Stimulated activated CD4-positive, alpha-beta T cell treated with anti-CD3 and anti-CD28 coated beads, TNF-alpha, amount 100 ng/mL, for 48 hours (primary cell): Measurements from ENCODE around the gene ASTL.

ENCODE experiments used
- DNase-seq, 3 donors: peaks; one replicate each; pipeline ENCODE4 v3.0.0-alpha.2; 2020; ENCODE audit warnings: low read depth in 3 of 3

ASTL gene

DNA sequence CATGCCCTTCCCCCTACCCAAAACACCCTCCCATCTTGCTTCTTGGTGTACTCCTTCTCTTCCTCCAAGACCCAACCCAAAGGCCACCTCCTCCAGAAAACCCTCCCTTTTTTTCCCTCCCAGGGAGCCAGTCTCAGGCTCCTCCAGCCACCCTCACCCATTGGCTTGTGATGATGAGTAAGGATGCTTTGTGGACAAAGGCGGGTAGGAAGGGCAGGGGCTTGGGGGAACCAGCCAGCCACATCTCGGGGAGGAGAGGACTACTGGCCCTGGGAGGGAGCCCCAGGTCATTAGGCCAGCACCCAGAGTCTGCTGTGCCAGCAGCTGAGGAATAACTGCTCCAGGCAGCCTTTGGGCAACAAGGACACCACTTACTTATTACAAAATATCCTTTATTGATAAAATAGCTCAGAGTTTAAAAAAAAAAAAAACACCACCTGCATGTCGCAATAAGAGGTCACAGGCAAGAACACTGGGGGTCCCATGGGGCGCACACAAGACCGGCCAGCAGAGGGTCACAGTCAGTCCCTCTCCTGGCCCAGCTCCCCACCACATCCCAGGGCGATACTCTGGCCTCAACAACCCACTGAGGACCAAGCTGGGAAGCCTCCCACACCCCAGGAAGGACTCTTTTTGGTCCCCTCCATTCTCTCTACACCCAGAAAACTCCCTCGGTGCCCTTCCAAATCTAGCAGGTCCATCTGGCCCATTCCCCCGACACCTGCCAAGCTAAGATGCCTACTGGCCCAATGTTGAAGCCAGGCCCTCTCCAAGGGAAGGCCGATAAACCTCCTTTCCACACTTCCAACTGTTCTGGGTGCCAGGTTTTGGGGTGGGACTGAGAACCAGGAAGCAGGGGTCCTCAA is 25.6 kb downstream of the ASTL start:
- no peak for DNase-seq

- DNase-seq = no peak
Measured at GRCh38 chr2:96111823-96112500, 26.3 kb downstream of the ASTL start.

- DNase-seq = no peak
Measured at GRCh38 chr2:96111257-96111640, 27.1 kb downstream of the ASTL start.

GRCh38 chr2:96110621-96111256 is 27.6 kb downstream of the ASTL start:
- no peak for DNase-seq

DNA sequence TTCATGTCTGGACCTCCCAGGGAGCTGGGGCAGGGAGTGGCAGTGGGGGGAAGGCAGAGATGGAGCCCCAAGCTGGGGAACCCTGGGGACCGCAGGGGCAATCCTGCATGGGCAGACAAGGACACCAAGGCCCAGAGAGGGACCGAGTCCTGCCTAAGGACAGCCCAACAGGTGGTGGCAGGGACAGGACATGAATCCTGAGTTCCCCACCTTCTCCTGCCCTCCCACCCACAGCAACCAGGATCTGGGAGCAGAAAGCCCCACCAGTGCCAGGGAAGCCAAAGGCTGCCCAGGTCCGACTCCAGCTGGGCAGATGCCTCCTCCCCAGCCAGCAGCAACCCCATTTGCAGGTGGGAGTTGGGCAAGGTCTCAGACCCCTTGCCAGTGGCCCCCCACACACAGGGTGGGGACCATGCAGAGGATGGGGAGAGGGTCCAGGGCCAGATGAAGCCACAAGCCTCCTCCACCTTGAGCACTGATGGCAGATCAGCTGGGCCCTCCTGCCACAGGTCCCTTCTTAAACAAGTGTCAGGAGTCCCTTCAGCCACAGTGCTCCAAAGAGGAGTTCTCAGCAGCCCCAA is 28.3 kb downstream of the ASTL start:
- no peak for DNase-seq

- no peak for DNase-seq
Measured at GRCh38 chr2:96109361-96109680, 29.0 kb downstream of the ASTL start.

- no peak for DNase-seq
Measured at GRCh38 chr2:96108541-96109360, 29.6 kb downstream of the ASTL start.

DNA sequence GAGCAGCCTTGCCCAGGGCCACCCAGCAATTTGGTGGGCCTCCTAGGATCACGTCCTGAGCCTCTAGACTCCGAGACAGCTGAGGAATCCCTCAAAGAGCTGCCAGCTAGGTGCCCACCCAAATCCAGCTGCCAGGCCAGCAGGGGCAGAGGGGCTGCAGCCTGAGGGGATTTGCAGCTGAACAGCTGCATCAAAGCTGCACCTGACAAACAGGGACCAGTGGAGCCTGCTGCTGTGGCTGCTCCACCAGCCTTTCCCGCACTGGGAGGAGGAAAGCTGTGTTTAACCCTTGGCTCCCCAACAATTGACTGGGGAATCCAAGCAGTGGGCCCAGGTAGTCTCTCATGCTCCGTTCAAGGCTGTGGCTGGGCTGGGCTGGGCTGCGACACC is 30.2 kb downstream of the ASTL start:
- no peak for DNase-seq

- no peak for DNase-seq
Measured at GRCh38 chr2:96107708-96108065, 30.6 kb downstream of the ASTL start.

DNA sequence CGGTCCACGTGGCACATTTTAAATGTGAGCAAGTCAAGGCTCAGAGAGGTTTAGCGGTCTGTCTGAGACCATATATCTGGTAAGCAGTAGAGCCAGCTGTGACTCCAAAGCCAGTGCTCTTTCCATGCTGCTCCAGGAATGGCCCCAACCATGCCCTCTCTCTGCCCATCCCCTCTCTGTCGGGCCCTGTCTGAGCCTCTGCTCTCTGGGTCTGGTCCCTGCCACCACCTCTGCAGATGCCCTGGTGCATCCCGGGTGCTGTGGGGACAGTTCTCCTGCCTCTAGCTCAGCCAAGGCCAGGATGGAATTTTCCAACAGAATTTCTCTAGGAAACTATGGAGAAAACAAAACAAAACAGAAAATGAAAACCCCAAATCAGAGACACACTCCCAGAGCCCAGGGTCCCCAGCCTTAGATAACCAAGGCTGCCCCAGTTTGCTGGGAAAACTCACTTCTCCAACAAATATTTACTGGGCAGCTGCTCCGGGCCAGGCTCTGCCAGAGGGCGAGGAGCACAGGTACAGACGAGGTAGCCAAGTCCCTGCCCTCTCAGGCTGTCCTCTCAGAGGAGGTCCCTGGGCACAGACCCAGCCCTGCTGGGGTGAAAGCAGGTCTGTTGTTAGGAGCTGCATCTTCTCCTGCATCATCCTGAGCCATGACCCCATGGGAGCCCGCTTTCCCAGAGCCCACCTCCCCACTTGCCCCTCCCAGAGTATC is 31.2 kb downstream of the ASTL start:
- no peak for DNase-seq

GRCh38 chr2:96105994-96106715 is 32.1 kb downstream of the ASTL start:
- DNase-seq = no peak

- DNase-seq = no peak
Measured at GRCh38 chr2:96105152-96105915, 33.0 kb downstream of the ASTL start.

DNA sequence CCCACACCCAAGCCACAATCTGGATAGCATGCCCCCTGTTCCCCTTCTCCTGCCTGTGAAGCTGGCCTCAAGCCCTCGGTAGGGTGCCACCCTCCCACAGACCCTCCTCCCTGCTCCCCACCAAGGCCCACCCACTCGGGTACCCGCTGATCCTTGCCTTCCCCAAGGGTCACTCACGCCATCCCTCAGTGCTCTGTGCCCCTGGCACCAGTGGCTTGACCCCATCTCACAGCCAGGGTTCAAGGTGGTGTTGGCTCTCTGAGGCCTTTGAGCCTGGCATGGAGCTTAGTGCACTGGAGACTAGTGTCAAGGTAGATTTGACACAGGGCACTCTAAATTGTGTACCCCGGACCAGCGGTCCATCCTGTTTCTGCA is 33.8 kb downstream of the ASTL start:
- DNase-seq = no peak

GRCh38 chr2:96103761-96104486 is 34.4 kb downstream of the ASTL start:
- no peak for DNase-seq

DNA sequence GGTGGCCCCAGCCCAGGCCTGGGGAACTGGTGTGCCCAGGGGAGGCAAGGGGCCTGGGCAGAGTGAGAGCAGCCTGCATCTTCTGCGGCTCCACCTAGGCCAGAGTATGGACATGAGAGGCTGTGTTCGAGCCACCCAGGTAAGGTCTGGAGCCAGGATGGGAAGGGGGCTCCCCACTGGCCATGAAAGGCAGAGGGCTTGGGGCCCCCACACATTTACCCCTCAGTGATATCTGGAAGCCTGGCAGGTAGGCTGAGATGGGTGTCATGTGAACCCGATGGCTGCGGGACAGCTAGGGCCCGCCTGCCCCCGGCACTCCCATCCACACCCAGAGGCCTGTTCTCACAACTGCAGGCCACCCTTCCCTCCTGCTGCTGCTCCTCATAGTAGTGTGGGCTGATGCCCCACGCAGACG is 35.1 kb downstream of the ASTL start:
- no peak for DNase-seq

GRCh38 chr2:96102596-96103186 is 35.6 kb downstream of the ASTL start:
- DNase-seq = no peak

DNA sequence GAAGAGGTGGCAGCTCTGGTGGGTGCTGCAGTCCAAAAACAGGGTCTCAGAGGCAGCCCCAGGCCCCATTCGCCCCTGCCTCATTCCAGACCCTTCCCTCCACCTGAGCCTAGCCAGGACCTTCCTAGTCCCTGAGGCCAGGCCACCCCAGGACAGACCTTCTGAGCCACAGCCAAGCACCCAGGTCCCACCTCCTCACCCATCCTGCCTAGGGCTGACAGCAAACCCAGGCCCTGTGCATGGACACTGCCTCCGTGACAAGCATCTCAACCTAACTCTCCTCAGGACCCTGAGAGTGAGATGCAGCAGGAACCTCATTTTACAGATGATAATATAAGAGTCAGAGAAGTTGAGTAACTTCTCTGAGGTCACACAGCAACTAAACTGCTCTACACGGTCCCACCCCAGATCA is 37.4 kb downstream of the ASTL start:
- no peak for DNase-seq
